ENCODE results near the gene SLC6A4.
A peak's percentile ranks its signal among the peaks of the same experiment; 100 is the strongest.
"Not testable (repeated sequence)": the region's sequence is repeated elsewhere in the genome, so short reads cannot be mapped to it uniquely, and the experiment has no call there.

Gene SLC6A4

GRCh38 chr17:30238003-30238344 lies 2.5 kb upstream of the SLC6A4 start:
- DNase-seq: no peak

GRCh38 chr17:30237296-30238002 lies 2.0 kb upstream of the SLC6A4 start:
- no peak for DNase-seq

- peak; percentile 50 for DNase-seq
Measured at GRCh38 chr17:30236766-30237165, 1.3 kb upstream of the SLC6A4 start.

- no peak for DNase-seq
Measured at GRCh38 chr17:30236297-30236624, 764 bp upstream of the SLC6A4 start.

GRCh38 chr17:30234964-30235363 lies 533 bp downstream of the SLC6A4 start:
- no peak for DNase-seq

- DNase-seq: no peak
Measured at GRCh38 chr17:30234296-30234695, 1.2 kb downstream of the SLC6A4 start.

- no peak for DNase-seq
Measured at GRCh38 chr17:30232824-30233427, 2.6 kb downstream of the SLC6A4 start.

GRCh38 chr17:30232015-30232823 lies 3.3 kb downstream of the SLC6A4 start:
- DNase-seq: no peak

- no peak for DNase-seq
Measured at GRCh38 chr17:30230596-30231125, 4.8 kb downstream of the SLC6A4 start.

- not testable (repeated sequence) for DNase-seq
Measured at GRCh38 chr17:30230009-30230408, 5.5 kb downstream of the SLC6A4 start.

GRCh38 chr17:30229012-30229411 lies 6.5 kb downstream of the SLC6A4 start:
- DNase-seq: no peak

- DNase-seq: no peak
Measured at GRCh38 chr17:30228011-30228410, 7.5 kb downstream of the SLC6A4 start.

GRCh38 chr17:30226878-30227277 lies 8.6 kb downstream of the SLC6A4 start:
- no peak for DNase-seq

- DNase-seq: no peak
Measured at GRCh38 chr17:30225919-30226553, 9.5 kb downstream of the SLC6A4 start.

GRCh38 chr17:30225112-30225511 lies 10.4 kb downstream of the SLC6A4 start:
- no peak for DNase-seq

GRCh38 chr17:30224419-30224960 lies 11.0 kb downstream of the SLC6A4 start:
- DNase-seq: no peak

GRCh38 chr17:30222721-30223175 lies 12.7 kb downstream of the SLC6A4 start:
- no peak for DNase-seq

- DNase-seq: no peak
Measured at GRCh38 chr17:30222251-30222650, 13.2 kb downstream of the SLC6A4 start.

- DNase-seq: no peak
Measured at GRCh38 chr17:30221346-30221745, 14.2 kb downstream of the SLC6A4 start.

GRCh38 chr17:30220414-30220813 lies 15.1 kb downstream of the SLC6A4 start:
- no peak for DNase-seq

- DNase-seq: no peak
Measured at GRCh38 chr17:30219833-30220232, 15.7 kb downstream of the SLC6A4 start.

GRCh38 chr17:30219315-30219714 lies 16.2 kb downstream of the SLC6A4 start:
- DNase-seq: no peak

GRCh38 chr17:30218799-30219198 lies 16.7 kb downstream of the SLC6A4 start:
- no peak for DNase-seq

All from activated CD8-positive, alpha-beta memory T cell treated with anti-CD3 and anti-CD28 coated beads for 24 hours (primary cell).